HG02884 (cell line): ENCODE measurements around the gene TMEM14A.

Source experiments
- ATAC-seq: cut with Tn5 transposase; IDR thresholded peaks from one replicate; pipeline ENCODE4 v1.9.1; 2021; ENCODE audit warnings: mild to moderate bottlenecking, moderate library complexity; ENCODE audit not compliant: unreplicated experiment

Gene TMEM14A

GRCh38 chr6:52733172-52733571 lies 62.3 kb downstream of the TMEM14A start:
- ATAC-seq: no peak

- no peak for ATAC-seq
Observed at GRCh38 chr6:52734072-52734471, 63.2 kb downstream of the TMEM14A start.

- no peak for ATAC-seq
Observed at GRCh38 chr6:52735071-52735470, 64.2 kb downstream of the TMEM14A start.

- no peak for ATAC-seq
Observed at GRCh38 chr6:52736145-52736544, 65.2 kb downstream of the TMEM14A start.
